Testis (tissue), 2 donors: Measurements from ENCODE around the gene FHIT.

Experiments used
- CTCF ChIP-seq, 3 experiments: fragments of 450-650 bp in 2 of 3; fragments of 200-600 bp in 1 of 3; sonication (generic) in 1 of 3; IDR thresholded peaks; one replicate each; pipeline ENCODE4 v1.5.1; 2016 to 2019; ENCODE audit warnings: antibody characterized with exemption in 3 of 3, mild to moderate bottlenecking in 2 of 3, moderate library complexity in 1 of 3
- POLR2A ChIP-seq: fragments of 450-650 bp; IDR thresholded peaks from one replicate; pipeline ENCODE4 v1.6.1; 2017; ENCODE audit warnings: antibody characterized with exemption, mild to moderate bottlenecking, moderate library complexity

- no peak for TF ChIP-seq POLR2A
- no peak for TF ChIP-seq CTCF (IDR thresholded peaks at IDR 0.05)
Observed at GRCh38 chr3:59832702-59833101, 1418.5 kb downstream of the FHIT start.
